RPMI7951 (cell line): ENCODE measurements around the gene C3orf62. TPM values are rescaled to one million over a fixed set of nuclear protein-coding genes. Genes with fewer than 3 reads are reported as not detected.
"Not testable (repeated sequence)": the region's sequence is repeated elsewhere in the genome, so short reads cannot be mapped to it uniquely, and the experiment has no call there.

Source experiments
- DNase-seq: peaks from one replicate; pipeline ENCODE4 v3.0.0-alpha.2; 2012; ENCODE audit warnings: low read depth
- total RNA-seq: library from RNA; depleted of rRNA; stranded (reverse); fragments of >200 nt; shearing (Covaris generic); gene quantifications from 2 replicates; pipeline ENCODE4 v1.2.3, GENCODE V29; 2014

Gene C3orf62
- total RNA-seq, 1 experiment from 2014 or later = 0.84 TPM

- no peak for DNase-seq
Observed at GRCh38 chr3:49269443-49270155, 7.4 kb downstream of the C3orf62 start.

- DNase-seq = no peak
Observed at GRCh38 chr3:49266410-49267095, 10.5 kb downstream of the C3orf62 start.

DNA sequence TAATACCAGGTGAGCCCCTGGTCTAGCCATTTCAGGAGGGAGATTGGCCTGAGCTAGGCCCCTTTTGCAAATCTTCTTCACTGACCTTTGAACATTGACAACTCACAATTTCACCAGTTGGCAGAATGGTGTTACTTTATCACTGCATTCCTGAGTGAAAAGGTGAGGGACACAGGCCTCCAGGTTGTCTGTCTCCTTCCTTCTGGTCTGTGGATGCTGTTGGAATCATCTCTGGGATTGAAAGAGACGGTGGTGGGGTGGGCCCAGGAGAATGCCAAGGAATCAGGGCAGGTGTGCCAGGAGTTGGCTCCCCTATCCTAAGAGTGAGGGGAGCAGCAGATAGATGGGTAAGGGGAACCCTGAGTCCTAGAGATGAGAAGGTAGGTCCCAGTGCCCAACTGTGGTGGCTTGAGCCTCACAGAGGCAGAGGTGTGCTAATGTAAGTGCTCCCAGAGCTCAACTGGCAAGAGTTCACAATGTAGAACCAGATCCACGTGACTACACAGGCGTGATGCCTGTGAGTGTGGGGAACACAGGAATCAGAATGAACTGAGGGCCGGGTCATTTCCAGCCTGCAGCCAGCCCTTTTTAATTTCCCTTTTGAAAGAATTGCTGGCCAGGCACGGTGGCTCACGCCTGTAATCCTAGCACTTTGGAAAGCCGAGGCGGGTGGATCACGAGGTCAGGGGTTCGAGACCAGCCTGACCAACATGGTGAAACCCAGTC, 11.2 kb downstream of the C3orf62 start:
- no peak for DNase-seq

GRCh38 chr3:49263159-49263889, 13.7 kb downstream of the C3orf62 start:
- no peak for DNase-seq

DNA sequence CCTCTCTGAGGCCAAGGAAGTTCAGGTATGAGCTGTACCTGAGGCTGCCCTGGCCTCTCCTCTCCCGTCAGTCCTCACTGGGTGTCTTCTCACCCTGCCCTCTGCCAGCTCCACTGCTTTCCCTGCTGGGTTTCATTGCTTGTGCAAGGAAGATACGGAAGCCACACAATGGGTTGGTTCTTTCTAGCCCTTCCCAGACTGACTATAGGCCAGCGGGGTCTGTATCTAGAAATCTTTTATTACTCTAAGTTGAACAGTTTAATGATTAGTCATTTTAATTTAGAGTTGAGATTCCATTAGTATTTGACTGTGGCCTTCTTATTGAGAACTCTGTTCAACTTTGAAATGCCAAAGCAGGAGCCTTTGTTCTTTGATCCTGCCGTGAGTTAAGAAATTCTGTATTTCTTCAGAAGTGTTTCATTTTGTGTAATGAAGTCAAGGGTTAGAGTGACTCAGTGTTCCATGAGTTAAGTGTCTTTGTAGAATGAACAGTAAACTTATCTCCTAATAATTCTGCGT, 16.2 kb downstream of the C3orf62 start:
- no peak for DNase-seq

- no peak for DNase-seq
Observed at GRCh38 chr3:49257187-49257586, 19.8 kb downstream of the C3orf62 start.

GRCh38 chr3:49255718-49256511, 21.1 kb downstream of the C3orf62 start:
- no peak for DNase-seq

- peak; percentile 54 for DNase-seq
Observed at GRCh38 chr3:49255112-49255511, 21.9 kb downstream of the C3orf62 start.

GRCh38 chr3:49253512-49253911, 23.5 kb downstream of the C3orf62 start:
- no peak for DNase-seq

DNA sequence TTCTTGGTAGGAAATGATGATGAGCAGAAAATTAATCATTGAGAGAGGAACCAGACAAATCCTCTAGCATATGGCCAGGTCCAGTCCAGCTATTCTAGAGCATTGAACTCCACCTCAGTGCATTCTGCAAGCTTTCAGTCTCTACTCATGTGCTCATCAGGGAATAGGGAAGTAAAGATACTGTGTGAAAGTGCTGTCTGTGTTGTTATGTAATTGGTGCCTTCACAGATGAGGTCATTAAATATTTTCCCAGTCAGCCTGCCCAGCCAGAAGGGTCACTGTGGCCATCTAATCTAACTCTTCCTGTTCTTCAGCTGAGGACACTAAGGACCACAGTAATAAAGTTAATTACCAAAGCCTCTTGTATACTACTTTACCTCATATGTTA, 28.2 kb downstream of the C3orf62 start:
- DNase-seq = no peak

GRCh38 chr3:49244581-49245205, 32.3 kb downstream of the C3orf62 start:
- DNase-seq = peak; percentile 47

GRCh38 chr3:49240091-49240490, 36.9 kb downstream of the C3orf62 start:
- not testable (repeated sequence) for DNase-seq

- DNase-seq = no peak
Observed at GRCh38 chr3:49238274-49239127, 38.5 kb downstream of the C3orf62 start.

DNA sequence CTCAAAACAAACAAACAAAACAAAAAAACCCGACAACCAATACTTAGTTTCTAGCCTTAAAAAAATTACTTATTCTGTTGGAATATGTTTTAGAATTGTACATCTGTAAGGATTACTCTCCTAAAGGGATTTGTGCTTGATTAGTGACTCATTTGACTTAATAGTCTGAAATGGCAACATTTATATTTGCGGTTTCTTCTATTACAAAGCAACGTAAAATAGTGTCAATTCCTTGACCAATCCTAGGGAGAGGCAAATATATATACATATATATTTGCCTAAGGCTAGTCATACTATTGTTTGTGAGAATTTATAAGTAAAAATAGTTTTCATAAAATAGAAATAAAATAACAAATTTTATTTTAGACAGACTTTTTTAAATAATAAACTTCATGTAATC, 39.7 kb downstream of the C3orf62 start:
- no peak for DNase-seq

GRCh38 chr3:49236226-49236625, 40.8 kb downstream of the C3orf62 start:
- DNase-seq = no peak

- DNase-seq = not testable (repeated sequence)
Observed at GRCh38 chr3:49228817-49229216, 48.2 kb downstream of the C3orf62 start.

GRCh38 chr3:49222002-49222401, 55.0 kb downstream of the C3orf62 start:
- DNase-seq = no peak

- DNase-seq = not testable (repeated sequence)
Observed at GRCh38 chr3:49220985-49221563, 56.0 kb downstream of the C3orf62 start.

GRCh38 chr3:49219132-49219531, 57.9 kb downstream of the C3orf62 start:
- no peak for DNase-seq
